LoVo (cell line): ENCODE measurements around the gene PNPLA5.
A peak's percentile ranks its signal among the peaks of the same experiment; 100 is the strongest.

ENCODE experiments used
- DNase-seq: peaks from one replicate; pipeline ENCODE4 v3.0.0-alpha.2; 2016; ENCODE audit warnings: low spot score

Gene PNPLA5

DNA sequence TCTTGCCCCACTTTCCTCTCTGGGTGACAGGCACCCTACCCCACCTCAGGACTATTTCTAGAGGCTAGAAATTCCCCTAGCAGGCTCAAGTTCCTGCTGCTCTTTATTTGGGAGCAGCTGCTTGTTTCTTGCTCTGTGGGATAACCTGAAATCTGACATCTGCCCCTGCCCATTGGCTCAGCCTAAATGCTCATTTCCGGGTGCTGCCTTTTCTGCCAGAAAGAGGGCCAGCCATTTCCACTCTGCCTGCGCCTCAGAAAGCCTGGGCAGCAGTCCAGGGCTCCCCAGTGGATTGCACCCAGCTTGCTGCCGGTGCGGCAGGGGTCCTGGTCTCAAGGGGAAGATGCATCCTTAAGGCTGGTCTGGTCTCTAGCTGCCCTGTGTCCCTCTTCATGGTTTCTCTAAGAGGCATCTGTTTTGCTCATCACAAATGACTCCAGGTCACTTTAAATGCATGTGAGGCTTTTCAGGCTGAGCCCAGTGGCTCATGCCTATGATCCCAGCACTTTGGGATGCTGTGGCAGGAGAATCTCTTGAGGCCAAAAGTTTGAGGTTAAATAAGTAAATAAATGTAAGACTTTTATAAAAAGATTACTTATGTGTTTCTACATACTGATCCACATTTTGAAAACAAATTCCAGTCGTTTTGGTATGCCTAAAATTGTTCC is 10.3 kb upstream of the PNPLA5 start:
- no peak for DNase-seq

DNA sequence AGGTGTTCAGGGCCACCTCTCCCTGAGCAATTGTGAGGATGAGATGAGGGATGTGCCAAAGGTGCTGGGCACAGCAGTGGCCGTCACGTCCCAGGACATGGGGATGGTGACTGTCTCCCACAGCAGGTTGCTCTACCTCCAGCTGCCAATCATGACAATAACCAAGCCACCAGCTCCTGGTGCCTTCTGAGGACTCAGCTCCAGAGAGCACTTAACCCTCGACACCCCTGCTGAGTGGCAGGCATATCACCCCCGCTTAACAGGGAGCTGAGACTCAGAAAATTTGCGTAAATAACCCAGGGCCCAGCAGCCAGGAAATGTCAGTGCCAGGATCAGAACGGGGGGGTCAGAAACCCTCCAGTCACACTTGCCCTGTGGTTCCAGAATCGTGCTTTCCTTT is 8.4 kb upstream of the PNPLA5 start:
- DNase-seq, result no peak

DNA sequence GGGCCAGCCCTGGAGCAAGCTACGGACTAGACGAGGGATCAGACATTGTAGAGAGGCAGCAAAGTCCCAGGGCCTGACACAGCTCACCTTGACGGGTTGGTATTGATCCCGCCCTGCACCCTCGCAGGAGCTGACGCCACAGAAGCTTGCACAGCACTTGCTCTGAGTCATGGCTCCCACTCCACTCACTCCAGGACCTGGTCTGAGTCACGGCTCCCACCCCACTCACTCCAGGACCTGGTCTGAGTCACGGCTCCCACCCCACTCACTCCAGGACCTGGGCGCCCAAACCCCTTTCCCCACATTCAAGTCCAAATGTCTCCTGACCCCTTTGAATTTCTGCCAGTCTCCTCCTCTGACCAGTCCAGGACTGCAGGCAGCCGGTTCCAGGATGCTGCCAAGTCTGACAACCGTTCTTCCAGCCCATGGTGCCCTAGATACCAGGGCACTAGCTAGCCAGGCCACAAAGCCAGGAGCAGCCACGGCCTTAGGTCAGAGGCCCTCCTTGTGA is 6.0 kb upstream of the PNPLA5 start:
- DNase-seq, result no peak

DNA sequence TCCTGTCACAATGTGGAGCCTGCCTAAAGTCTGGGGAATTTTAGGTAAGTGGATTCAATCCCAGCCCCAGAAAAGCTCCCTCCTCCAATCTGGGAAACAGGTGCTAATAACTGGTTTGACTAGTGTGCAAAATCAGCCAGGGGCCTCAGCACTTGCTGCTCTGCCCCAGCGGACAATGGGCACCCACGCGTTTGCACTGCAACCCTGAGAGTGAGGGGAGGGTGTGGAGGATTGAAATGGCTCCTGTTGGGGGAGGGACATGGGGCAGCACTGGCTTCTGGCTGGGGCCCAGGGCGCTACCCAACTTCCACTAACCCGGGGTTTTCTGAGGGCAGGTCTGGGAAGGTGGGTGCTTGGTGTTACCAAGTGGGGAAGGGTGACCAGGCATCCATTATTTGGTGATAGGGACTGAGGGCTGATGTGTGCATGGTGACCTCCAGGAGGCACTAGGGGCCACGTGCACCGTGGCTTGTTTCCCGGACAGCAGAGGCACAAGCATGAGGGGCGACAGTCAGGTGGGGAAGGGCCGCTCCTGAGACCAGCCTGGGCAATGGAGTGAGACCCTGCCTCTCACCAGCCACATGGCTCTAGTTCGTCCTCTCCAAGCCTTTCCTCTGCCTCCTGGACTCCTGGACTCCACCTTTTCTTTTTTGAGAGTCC is 4.3 kb upstream of the PNPLA5 start:
- DNase-seq, result no peak

DNA sequence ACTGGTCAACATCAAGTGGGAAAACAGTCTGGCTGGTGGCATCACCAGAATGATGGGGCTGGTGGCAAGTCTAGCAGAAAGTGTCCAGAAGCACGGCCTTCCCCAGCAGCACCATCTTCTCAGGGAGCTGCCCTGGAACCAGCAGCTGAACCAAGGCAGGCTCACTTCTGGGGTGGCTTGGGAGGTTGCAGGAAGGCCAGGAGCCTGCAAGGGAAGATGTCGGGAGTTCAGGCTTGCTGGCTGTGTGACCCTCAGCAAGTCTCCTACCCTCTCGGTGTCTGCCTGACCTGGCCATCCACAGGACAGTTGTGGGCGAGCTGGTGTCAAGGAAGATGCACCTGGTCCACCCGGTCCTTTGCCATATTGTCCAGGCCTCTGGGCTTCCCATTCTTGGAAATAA is 2.3 kb upstream of the PNPLA5 start:
- no peak for DNase-seq

DNA sequence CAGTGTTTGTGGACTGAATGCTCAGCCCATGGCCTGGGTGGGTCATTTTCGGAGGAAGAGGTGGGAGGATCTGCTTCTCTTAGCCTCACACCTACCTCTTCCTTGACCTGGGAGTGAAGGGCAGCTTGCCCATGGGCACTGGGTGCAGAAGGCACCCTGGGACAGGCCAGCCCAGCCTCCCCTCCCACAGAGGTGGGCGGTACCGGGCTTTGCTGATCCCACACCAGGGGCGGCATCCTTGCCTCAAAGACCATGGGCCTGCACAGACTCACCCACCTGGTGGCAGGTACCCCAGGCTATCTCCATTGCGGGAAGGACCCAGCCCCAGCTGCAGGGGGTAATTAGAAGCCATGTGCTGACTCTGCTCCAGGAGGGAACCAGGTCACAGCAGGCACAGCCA is 1.5 kb upstream of the PNPLA5 start:
- no peak for DNase-seq

DNA sequence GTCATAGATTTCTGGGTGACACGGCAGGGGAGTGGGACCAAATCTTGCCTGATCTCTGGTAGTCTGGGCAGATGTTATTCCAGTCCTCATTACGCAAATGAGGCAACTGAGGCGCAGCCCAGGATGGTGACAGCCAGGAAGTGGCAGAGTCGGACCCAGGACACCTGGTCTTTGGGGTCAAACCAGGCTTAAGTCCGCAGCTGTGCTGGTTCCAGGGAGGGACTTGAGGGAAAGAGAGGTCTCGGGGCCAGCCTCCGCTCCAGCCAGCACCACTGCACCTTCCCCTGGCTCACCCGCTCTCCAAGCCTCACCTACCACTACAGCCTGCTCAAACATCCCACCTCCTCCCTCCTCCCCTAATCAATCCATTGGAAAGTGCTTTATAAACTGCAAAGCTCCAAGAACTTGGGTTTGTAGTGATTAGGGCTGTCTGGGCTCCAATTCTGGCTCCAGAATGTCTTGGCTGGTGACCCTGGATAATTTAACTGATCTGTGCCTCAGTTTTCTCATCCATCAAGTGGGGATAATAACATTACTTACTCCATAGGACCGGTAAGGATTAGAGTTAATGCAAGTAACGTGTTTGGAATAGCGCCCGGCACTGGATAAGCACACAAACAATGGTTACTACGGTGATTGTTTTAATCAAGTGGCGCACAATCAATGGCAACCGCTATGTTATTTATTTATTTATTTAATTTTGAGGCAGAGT is 526 bp upstream of the PNPLA5 start:
- DNase-seq, result no peak

DNA sequence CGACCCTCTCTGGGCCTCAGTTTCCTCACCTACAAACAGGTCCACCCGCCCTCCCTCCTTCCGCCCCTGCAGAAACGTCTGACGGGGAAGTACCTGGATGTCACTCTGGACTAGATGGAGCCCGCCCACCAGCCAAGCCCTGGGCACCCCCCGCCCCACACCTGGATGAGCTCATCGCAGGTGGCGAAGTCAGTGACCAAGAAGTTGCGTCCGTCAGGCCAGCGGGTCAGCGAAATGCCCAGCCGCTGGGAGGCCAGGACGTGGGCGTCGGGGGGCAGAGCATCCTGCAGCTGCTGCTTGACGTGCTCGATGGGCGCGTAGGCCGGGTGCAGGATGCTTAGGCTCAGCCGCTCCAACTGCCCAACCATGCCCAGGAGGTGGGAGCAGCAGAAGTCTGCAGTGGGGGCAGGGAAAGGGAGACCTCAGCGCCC is 897 bp downstream of the PNPLA5 start:
- DNase-seq, result no peak

DNA sequence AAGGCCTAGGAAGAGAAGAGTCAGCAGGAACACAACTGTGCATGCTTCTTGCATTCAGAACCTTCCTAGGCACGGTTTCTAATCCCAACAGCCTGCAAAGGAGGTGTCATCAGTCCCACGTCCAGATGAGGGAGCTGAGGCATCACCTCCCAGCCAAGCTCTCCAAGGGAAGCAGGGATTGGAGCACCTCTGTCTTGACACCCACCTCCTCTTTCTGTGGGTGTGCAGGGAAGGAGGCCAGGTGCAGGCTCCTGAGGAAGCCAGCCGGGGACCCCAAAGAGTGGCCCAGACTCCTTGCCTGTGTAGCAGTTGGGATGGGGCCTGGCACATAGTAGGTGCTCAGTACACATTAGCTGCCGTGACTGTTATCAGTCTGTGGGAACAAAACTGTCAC is 2.0 kb downstream of the PNPLA5 start:
- no peak for DNase-seq

DNA sequence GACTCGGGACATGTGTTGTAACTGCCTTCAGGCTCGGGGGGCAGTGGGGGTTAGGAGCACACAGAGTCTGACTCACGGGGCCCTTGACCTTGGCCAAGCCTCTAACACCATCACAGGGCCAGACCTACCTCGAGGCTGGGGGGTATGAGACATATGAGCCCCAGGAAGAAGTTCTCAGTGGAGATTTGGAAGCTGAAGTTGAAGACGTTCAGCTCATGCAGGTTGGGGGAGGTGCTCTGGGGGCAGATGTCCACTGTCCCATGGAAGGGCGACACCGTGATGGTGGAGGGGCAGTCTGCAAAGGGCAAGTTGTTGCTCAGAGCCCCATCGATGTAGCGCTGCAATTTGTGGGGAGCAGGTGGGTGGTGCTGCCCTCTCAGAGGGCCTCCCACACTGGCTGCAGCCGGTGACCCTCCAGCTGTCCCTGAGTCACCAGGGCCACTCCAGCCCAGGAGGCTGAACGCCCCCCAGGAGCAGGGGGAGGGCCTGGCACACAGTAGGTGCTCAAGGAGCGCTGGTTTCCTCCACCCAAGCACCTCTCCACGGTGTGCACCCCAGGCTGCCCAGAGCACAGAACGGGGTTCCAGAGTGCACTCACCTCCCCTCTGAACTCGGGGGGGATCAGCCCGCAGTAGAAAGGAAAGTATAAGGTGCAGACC is 2.5 kb downstream of the PNPLA5 start:
- no peak for DNase-seq

DNA sequence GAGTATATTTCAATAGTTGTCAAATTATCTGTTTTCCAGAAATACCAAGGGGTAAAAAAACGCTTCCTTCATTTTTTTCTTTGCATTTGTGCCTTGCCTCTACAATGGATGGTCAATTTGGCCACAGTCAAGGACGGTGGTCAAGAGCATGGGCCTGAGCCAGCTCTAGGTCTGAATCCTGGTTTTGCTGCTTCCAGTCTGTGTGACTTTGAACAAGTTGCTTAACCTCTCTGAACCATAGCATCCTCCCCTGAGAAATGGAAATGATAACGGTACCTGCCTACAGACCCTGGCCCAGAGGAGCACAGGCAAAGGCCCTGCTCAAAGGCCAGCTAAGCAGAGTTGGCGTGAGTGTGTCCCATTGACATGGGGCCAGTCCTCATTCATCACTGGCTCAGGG is 3.1 kb downstream of the PNPLA5 start:
- DNase-seq, result no peak

DNA sequence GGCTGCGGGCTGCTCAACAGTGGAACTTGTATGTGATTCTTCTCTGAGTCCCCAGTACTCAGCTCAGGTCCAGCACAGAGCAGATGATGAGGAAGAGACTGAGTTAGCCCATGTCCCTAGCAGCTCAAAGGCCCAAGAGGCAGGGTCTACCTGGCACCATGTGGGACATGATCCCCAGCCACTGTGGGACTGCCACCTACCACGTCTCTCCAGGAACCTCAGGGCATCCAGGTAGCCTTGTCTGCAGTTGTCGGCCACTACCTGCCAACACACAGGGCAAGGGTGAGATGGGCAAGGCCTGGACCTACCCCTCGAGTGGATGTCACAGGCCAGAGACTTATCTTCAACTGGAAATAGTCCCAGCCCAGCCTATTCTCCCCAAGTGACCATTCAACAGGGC is 4.4 kb downstream of the PNPLA5 start:
- no peak for DNase-seq

DNA sequence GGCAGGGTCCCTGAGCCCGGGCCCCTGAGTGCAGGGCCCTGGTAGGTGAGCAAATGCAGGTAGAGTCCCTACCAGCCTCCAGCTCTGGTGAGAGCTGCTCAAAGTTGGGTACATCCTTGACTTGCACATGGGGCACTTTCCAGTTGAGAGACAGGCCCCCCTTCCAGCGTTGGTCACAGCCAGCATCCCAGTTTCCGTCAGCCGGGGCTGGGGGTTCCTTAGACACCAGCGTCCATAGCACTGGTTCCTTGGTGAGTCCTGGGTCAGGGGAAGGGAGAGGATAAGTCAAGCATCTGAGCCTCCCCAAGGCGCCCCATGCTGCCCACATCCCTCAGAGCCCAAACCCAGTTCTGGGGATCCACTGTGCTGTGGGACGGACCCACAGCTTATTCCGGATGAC is 5.6 kb downstream of the PNPLA5 start:
- DNase-seq, result no peak

DNA sequence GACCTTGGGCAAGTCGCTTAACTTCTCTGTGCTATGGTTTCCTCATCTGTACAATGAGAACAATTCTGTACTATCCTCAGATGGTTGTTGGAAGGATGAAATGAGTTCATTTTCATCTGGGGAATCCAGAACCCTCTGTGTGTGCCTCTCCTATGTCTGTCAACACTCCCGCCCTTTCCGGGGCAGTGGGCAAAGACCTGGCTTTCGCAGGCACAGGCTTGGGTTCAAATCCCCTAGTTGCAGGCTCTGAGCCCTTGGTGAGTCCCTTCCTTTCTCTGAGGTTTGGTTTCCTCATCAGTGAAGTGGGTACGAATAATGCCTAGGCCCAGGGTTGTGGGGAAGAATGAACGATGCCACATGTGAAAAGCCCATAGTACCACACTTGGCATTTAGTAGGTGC is 6.0 kb downstream of the PNPLA5 start:
- DNase-seq, result no peak

DNA sequence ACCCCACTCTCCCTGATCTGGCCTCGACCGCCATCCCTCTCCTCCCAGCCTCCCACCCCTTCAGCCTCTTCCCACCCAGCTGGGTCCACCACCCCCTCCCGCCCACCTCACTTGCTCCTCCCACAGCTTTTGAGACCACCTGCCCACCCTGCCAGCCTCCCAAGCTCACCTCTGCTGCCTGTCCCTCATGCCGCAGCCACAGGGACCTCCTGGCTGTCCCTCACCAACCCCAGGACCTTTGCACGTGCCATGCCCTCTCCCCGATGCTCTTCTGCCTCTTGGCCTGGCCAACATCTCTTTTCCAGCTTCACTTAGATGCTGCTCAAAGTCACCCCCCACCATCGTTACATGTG is 6.5 kb downstream of the PNPLA5 start:
- DNase-seq, result no peak

DNA sequence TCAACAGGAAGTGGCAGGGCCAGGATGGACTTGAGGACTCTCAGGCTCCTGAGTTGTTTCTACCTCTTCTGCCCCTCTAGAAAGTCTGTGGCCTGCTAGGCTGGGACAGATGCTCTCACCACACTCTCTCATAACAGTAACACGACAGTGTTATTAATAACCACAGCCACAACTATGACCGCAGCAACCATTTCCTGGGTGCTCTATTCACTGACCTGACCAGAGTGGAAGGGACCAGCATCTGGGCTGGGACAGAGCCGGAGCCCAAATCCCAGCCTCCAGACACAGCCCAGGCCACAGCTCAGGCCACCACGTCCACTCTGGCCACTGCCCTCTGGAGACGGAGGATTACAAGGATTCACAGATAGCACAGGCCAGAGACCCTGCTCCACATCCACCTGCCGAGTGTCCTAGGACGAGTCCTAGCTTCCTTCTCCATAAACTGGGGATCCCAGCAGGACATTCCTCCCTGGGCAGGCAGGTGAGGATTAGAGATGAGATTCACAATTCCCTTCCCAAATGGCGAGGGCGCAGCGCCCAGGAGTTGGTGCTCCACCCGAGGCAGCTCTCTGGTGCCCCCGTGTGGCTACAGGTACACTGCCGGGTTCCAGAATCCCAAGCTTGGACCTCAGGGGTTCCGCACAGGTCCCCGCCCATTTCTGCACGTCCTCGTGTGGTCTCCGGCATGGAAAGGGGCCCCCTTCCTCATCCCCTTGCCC is 7.1 kb downstream of the PNPLA5 start:
- DNase-seq, result peak; percentile 43

DNA sequence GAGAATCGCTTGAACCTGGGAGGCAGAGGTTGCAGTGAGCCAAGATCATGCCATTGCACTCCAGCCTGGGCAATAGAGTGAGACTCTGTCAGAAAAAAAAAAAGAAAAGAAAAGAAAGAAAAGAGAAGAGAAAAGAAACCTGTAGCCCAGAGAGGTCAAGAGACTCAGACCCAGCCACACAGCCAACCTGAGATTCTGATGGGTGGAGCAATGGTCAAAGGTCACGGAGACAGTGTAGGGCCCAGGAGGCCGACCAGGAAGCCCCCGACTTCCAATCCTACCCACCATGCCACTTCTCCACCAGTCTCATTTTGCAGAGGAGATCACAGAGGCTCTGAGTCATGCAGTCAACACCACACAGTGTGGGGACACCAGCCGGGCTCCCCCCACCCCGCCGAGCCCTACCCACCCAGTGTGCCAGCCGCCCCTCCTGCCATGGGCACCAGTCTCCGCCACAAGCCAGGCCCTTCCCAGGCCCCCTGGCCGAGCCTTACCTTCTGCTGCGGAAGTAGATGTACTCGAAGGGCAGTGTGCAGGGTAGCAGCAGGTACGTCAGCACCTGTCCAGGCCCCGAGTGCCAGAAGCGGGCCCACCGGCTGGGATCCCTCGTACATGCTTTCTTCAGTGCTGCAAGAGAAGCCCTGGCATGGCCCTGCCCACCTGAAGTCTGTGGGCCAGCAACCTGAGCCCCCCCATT is 7.9 kb downstream of the PNPLA5 start:
- no peak for DNase-seq

DNA sequence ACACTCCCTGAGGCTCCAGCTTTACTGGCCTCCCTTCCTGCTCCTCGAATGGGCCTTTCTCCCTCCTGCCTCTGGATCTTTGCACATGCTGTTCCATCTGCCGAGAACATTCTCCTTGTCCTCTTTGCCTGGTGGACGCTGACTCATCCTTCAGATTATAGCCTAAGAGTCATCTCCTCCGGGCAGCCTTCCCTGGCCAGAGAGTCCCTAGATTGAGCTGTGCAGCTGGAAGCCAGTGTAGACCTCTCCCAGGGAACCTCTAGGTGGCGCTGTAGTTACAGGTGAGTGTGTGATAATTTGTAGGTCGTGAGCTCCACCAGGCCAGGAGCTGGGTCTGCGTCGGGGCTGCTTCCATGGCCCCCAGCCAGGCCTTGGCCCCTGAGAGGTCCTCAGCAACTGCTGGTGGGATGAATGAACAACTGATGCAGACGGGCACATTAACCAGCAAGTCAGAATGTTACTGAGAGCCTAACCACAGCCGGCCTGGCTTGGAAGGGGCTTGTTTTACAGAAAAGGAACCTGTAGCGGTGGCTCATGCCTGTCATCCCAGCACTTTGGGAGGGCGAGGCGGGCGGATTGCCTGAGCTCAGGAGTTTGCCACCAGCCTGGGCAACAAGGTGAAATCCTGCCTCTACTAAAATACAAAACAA is 8.7 kb downstream of the PNPLA5 start:
- DNase-seq, result peak; percentile 39

DNA sequence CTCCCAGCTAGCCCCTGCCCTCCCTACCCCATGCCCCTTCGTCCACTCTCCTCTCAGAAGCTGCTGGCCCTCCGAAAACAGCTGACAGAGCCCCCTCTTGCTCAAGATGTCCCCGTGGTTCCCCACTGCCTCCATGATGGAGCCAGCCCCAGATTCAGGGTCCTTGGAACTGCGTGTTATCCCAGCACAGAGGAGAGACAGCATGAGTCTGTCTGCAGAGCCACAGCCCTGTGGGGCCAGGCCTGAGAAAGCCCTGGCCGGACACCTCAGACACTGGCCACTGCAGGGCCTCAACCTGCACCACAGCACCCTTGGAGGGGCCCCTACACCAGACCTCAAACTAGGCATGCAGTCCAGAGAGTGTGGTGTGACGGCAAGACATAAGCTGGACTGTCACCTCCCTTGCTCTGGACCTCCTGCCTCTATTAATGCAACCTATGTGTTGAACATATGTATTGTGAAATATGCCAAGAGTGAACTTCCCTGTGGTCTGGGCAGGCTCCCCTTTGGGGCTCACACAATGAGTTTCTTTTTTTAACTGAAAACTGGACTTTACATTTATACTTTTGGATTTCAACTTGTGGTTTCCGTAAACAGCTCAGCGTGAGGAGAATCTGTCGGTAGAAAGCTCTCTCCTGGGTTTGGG is 9.6 kb downstream of the PNPLA5 start:
- no peak for DNase-seq
